Measurements from ENCODE around the gene MPIG6B.

Gene MPIG6B

GRCh38 chr6:31691078-31691463 lies 32.1 kb upstream of the MPIG6B start:
- H3K27ac ChIP-seq, result no peak overlapping the region
- TF ChIP-seq CTCF (conservative IDR thresholded peaks at IDR 0.05), result no peak
- no peak for TF ChIP-seq ZFX (IDR thresholded peaks at IDR 0.05)

- TF ChIP-seq ZFX (IDR thresholded peaks at IDR 0.05), result no peak
- TF ChIP-seq CTCF (conservative IDR thresholded peaks at IDR 0.05), result no peak
- no peak overlapping the region for H3K27ac ChIP-seq
Observed at GRCh38 chr6:31691564-31692108, 31.5 kb upstream of the MPIG6B start.

- TF ChIP-seq ZFX (IDR thresholded peaks at IDR 0.05) (no peak), CTCF (conservative IDR thresholded peaks at IDR 0.05) (no peak)
- no peak overlapping the region for H3K27ac ChIP-seq
Observed at GRCh38 chr6:31692353-31692752, 30.8 kb upstream of the MPIG6B start.

- TF ChIP-seq ZFX (IDR thresholded peaks at IDR 0.05) (no peak), CTCF (conservative IDR thresholded peaks at IDR 0.05) (no peak)
Observed at GRCh38 chr6:31692886-31693285, 30.3 kb upstream of the MPIG6B start.

GRCh38 chr6:31693535-31693934 lies 29.6 kb upstream of the MPIG6B start:
- H3K27ac ChIP-seq, result no peak overlapping the region
- TF ChIP-seq CTCF (conservative IDR thresholded peaks at IDR 0.05) (no peak), ZFX (IDR thresholded peaks at IDR 0.05) (no peak)

More at GRCh38 chr6:31692886-31693285, 30.3 kb upstream of the MPIG6B start:
- no peak overlapping the region for H3K27ac ChIP-seq

GRCh38 chr6:31697555-31697954 lies 25.6 kb upstream of the MPIG6B start:
- no peak overlapping the region for H3K27ac ChIP-seq
- TF ChIP-seq ZFX (IDR thresholded peaks at IDR 0.05) (no peak), CTCF (conservative IDR thresholded peaks at IDR 0.05) (no peak)

- TF ChIP-seq CTCF (conservative IDR thresholded peaks at IDR 0.05) (no peak), ZFX (IDR thresholded peaks at IDR 0.05) (no peak)
Observed at GRCh38 chr6:31700740-31701401, 22.3 kb upstream of the MPIG6B start.

More at GRCh38 chr6:31700740-31701401, 22.3 kb upstream of the MPIG6B start:
- H3K27ac ChIP-seq, result no peak overlapping the region

Data from C4-2B (cell line).